ENCODE measurements around the gene NXPE3. TPM values are rescaled to one million over a fixed set of nuclear protein-coding genes. Genes with fewer than 3 reads are reported as not detected.
A peak's percentile ranks its signal among the peaks of the same experiment; 100 is the strongest.

NXPE3 gene
- 1 to 10 TPM in 5 of 6 experiments, under 1 TPM in 1; 0.75 to 2.9 (median 1.7) TPM for total RNA-seq
- long read RNA-seq = 0 reads

GRCh38 chr3:101779047-101779821 lies at the start of gene NXPE3:
Gene NXPE3 (plus strand): TSS chr3:101779211. CDS start chr3:101785597, 6,386 bp downstream.
- Histone ChIP-seq H3K4me1 (peaks cover 0 to 5% (median 0%) of the 10 kb centered on the region in 4 donors), H3K36me3 (no peaks in the 10 kb centered on the region), H3K27ac (peak within 1 kb of the TSS; percentile 20 to 71 (median 60)), H3K27me3 (no peaks in the 10 kb centered on the region), H3K9me3 (no peaks in the 10 kb centered on the region), H3K4me3 (peak within 1 kb of the TSS; percentile 68 to 83 (median 71))
- TF ChIP-seq, protein P1, sequence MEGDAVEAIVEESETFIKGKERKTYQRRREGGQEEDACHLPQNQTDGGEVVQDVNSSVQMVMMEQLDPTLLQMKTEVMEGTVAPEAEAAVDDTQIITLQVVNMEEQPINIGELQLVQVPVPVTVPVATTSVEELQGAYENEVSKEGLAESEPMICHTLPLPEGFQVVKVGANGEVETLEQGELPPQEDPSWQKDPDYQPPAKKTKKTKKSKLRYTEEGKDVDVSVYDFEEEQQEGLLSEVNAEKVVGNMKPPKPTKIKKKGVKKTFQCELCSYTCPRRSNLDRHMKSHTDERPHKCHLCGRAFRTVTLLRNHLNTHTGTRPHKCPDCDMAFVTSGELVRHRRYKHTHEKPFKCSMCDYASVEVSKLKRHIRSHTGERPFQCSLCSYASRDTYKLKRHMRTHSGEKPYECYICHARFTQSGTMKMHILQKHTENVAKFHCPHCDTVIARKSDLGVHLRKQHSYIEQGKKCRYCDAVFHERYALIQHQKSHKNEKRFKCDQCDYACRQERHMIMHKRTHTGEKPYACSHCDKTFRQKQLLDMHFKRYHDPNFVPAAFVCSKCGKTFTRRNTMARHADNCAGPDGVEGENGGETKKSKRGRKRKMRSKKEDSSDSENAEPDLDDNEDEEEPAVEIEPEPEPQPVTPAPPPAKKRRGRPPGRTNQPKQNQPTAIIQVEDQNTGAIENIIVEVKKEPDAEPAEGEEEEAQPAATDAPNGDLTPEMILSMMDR (IDR thresholded peaks at IDR 0.05) = no peak
- no peak for TF ChIP-seq POLR2A (IDR thresholded peaks at IDR 0.05)
- ATAC-seq = peak; percentile 97
- 8% methylated on average over 15 of the region's 78 CpGs for WGBS (ENCODE audit: insufficient coverage, low coverage, low lambda C conversion rate, missing lambda C conversion rate)
- intact Hi-C loops (cut with DNase I) = no loop called here
- DNase-seq = peak; percentile 85 to 92 (median 90)

DNA sequence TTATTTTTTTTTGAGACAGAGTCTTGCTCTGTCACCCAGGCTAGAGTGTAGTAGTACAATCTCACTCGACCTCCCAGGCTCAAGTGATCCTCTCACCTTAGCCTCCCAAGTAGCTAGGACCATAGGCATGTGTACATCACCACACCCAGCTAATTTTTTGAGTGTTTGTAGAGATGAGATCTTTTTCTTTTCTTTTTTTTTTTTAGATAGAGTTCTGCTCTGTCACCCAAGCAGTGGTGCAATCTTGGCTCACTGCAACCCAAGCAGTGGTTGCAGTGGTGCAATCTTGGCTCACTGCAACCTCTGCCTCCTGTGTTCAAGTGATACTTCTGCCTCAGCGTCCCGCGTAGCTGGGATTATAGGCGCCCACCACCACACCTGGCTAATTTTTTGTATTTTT lies 49.4 kb upstream of the NXPE3 start:
- 94% methylated on average over 5 of the region's 5 CpGs for WGBS (ENCODE audit: insufficient coverage, low coverage, low lambda C conversion rate, missing lambda C conversion rate)
- Histone ChIP-seq H3K27me3 (no peaks in the 10 kb centered on the region), H3K4me3 (no peak overlapping the region), H3K27ac (no peak overlapping the region), H3K4me1 (peaks cover 0 to 5% (median 0%) of the 10 kb centered on the region in 4 donors), H3K9me3 (no peaks in the 10 kb centered on the region), H3K36me3 (peaks cover 0 to 27% (median 5%) of the 10 kb centered on the region in 4 donors)
- TF ChIP-seq POLR2A (IDR thresholded peaks at IDR 0.05) = no peak
- TF ChIP-seq, protein P1 (IDR thresholded peaks at IDR 0.05) = no peak
- DNase-seq = no peak
- ATAC-seq = no peak
- intact Hi-C loops (cut with DNase I) = no loop called here

DNA sequence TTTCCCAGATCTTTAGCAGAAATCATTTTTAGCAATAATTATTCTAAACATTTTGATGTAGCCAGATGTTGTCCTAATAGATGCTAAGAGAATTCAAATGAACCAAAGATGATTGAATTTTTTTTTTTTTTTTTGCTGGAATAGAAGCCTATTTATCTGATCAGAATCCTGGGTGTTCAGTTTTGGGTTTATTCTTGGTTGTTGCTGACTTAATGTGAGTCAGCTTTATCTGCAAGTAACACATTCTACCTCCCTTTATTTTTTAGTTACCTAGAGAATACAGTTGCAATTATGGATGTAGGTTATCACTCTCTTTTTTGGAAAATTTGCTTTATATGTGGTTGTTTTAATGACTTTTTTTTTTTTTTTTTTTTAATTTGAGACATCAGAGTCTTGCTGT lies 48.2 kb upstream of the NXPE3 start:
- ATAC-seq = no peak
- peaks cover 0 to 39% (median 5%) of the 10 kb centered on the region in 4 donors for H3K36me3 ChIP-seq

DNA sequence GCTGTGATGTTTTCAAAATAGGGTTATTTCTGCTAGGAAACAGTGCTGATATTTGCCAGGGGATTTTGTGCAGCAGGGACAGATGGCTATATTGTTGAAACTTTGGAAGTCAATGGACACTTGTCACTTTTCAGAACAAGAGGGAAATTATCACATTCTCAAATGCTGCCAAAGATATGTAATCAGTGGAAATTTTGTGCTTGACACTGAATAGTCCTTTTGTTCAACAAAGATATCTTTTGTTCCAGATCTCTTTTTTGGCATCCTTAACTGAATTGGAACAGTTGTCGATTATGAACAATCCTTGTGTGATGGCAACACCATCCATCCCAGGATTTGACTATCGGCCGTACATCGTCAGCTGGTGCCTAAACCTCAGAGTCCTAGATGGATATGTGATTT lies 46.8 kb upstream of the NXPE3 start:
- TF ChIP-seq, protein P1 (IDR thresholded peaks at IDR 0.05) = no peak
- TF ChIP-seq POLR2A (IDR thresholded peaks at IDR 0.05) = no peak
- no peaks in the 10 kb centered on the region for H3K27me3 ChIP-seq
- H3K4me3 ChIP-seq = no peak overlapping the region
- peaks cover 0 to 47% (median 5%) of the 10 kb centered on the region in 4 donors for H3K36me3 ChIP-seq
- H3K27ac ChIP-seq = no peak overlapping the region
- DNase-seq = no peak
- no peaks in the 10 kb centered on the region for H3K9me3 ChIP-seq
- no peaks in the 10 kb centered on the region for H3K4me1 ChIP-seq
- no peak for ATAC-seq
- 91% methylated on average over 4 of the region's 4 CpGs for WGBS (ENCODE audit: insufficient coverage, low coverage, low lambda C conversion rate, missing lambda C conversion rate)
- intact Hi-C loops (cut with DNase I) = no loop called here

More for the DNA sequence above, 48.2 kb upstream of the NXPE3 start:
- intact Hi-C loops (cut with DNase I) = no loop called here
- Histone ChIP-seq H3K27ac (no peak overlapping the region), H3K27me3 (no peaks in the 10 kb centered on the region), H3K4me1 (peaks cover 0 to under 1% (median 0%) of the 10 kb centered on the region in 4 donors), H3K9me3 (no peaks in the 10 kb centered on the region), H3K4me3 (no peak overlapping the region)
- TF ChIP-seq, protein P1 (IDR thresholded peaks at IDR 0.05) = no peak
- no peak for TF ChIP-seq POLR2A (IDR thresholded peaks at IDR 0.05)
- no peak for DNase-seq
